Measurements from ENCODE around the gene OR13C8.
"Not testable (repeated sequence)": the region's sequence is repeated elsewhere in the genome, so short reads cannot be mapped to it uniquely, and the experiment has no call there.

The OR13C8 gene

GRCh38 chr9:104568868-104569267 is at the start of gene OR13C8:
OR13C8 (plus strand) TSS chr9:104569168; CDS start chr9:104569168, 0 bp downstream.
- no peak for DNase-seq

GRCh38 chr9:104520241-104520640 is 48.7 kb upstream of the OR13C8 start:
- DNase-seq = not testable (repeated sequence)

GRCh38 chr9:104527109-104527508 is 41.9 kb upstream of the OR13C8 start, which contains the start of gene OR13C4:
OR13C4 (minus strand) TSS chr9:104527209; CDS start chr9:104527209, 0 bp downstream.
- no peak for DNase-seq

- DNase-seq = no peak
Measured at GRCh38 chr9:104536756-104537155, 32.2 kb upstream of the OR13C8 start, which contains the start of gene OR13C3. OR13C3 (minus strand) TSS chr9:104536856; CDS start chr9:104536723, 133 bp downstream.

- DNase-seq = no peak
Measured at GRCh38 chr9:104539275-104539674, 29.7 kb upstream of the OR13C8 start.

- no peak for DNase-seq
Measured at GRCh38 chr9:104544644-104545043, 24.3 kb upstream of the OR13C8 start.

GRCh38 chr9:104553261-104553660 is 15.7 kb upstream of the OR13C8 start:
- no peak for DNase-seq

GRCh38 chr9:104555521-104555920 is 13.4 kb upstream of the OR13C8 start:
- DNase-seq = no peak

- peak; percentile 50 for DNase-seq
Measured at GRCh38 chr9:104556830-104557634, 11.9 kb upstream of the OR13C8 start.

GRCh38 chr9:104564358-104564757 is 4.6 kb upstream of the OR13C8 start:
- DNase-seq = no peak

- DNase-seq = no peak
Measured at GRCh38 chr9:104572612-104573011, 3.6 kb downstream of the OR13C8 start.

- no peak for DNase-seq
Measured at GRCh38 chr9:104575456-104575855, 6.5 kb downstream of the OR13C8 start.

GRCh38 chr9:104577263-104577662 is 8.3 kb downstream of the OR13C8 start:
- DNase-seq = no peak

GRCh38 chr9:104580562-104580961 is 11.6 kb downstream of the OR13C8 start:
- no peak for DNase-seq

- peak; percentile 15 for DNase-seq
Measured at GRCh38 chr9:104586496-104587180, 17.7 kb downstream of the OR13C8 start.

GRCh38 chr9:104589626-104590025 is 20.7 kb downstream of the OR13C8 start:
- no peak for DNase-seq

- DNase-seq = not testable (repeated sequence)
Measured at GRCh38 chr9:104598749-104599148, 29.8 kb downstream of the OR13C8 start.

GRCh38 chr9:104599313-104599712 is 30.3 kb downstream of the OR13C8 start, which contains the start of gene OR13C5:
OR13C5 (minus strand) TSS chr9:104599413; CDS start chr9:104599413, 0 bp downstream.
- not testable (repeated sequence) for DNase-seq

GRCh38 chr9:104604801-104605200 is 35.8 kb downstream of the OR13C8 start:
- DNase-seq = no peak

GRCh38 chr9:104605527-104605926 is 36.6 kb downstream of the OR13C8 start, which contains the start of gene OR13C2:
OR13C2 (minus strand) TSS chr9:104605627; CDS start chr9:104605627, 0 bp downstream.
- not testable (repeated sequence) for DNase-seq

- peak; percentile 82 for DNase-seq
Measured at GRCh38 chr9:104606152-104606551, 37.2 kb downstream of the OR13C8 start.

GRCh38 chr9:104608336-104608735 is 39.4 kb downstream of the OR13C8 start:
- DNase-seq = peak; percentile 47

GRCh38 chr9:104611213-104611612 is 42.2 kb downstream of the OR13C8 start:
- DNase-seq = no peak

- no peak for DNase-seq
Measured at GRCh38 chr9:104617418-104617817, 48.5 kb downstream of the OR13C8 start.

All from NCI-H69 (cell line).